ENCODE data around the gene ADARB1. TPM values are rescaled to one million over a fixed set of nuclear protein-coding genes. Genes with fewer than 3 reads are reported as not detected.

The ADARB1 gene
- total and polyA plus RNA-seq, 8 donors, result 23.8 to 53.4 (median 30.2) TPM

DNA sequence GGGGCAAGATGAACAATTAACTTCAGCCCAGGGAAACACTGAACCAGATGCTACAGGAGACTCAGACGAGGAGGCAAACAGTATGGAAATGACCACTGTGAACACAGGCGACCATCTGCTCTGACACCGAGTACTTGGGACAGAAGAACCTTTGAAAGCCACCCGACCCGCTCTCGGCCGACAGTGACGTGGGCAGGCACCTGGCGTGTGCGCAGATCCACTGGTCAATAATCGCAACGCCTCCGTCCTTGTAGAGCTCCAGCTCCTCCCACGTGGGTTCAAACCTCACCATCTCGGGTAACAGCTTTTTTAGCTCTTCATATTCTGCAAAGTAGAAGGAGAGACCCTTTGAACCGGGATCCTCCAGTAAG is 193.0 kb downstream of the ADARB1 start:
- Histone ChIP-seq H3K36me3 (peaks cover 0 to 86% of the 10 kb centered on the region in 2 donors), H3K4me3 (no peak overlapping the region), H3K27me3 (no peaks in the 10 kb centered on the region), H3K9me3 (peaks cover 0 to 13% of the 10 kb centered on the region in 2 donors), H3K4me1 (no peaks in the 10 kb centered on the region), H3K27ac (no peak overlapping the region)
- intact Hi-C loops (cut with DNase I), result loop anchor here in 1 of 2 donors (10.0 kb wide), 1 partner anchor 83 kb away; no protein-coding TSS in a partner anchor
- no peak for TF ChIP-seq CTCF (IDR thresholded peaks at IDR 0.05)
- no peak for ATAC-seq
- peak in 1 of 4 donors; percentile 11 for DNase-seq

GRCh38 chr21:45269861-45270260 is 195.5 kb downstream of the ADARB1 start:
- Histone ChIP-seq H3K9me3 (peaks cover 0 to 13% of the 10 kb centered on the region in 2 donors), H3K36me3 (peaks cover 0 to 87% of the 10 kb centered on the region in 2 donors)

DNA sequence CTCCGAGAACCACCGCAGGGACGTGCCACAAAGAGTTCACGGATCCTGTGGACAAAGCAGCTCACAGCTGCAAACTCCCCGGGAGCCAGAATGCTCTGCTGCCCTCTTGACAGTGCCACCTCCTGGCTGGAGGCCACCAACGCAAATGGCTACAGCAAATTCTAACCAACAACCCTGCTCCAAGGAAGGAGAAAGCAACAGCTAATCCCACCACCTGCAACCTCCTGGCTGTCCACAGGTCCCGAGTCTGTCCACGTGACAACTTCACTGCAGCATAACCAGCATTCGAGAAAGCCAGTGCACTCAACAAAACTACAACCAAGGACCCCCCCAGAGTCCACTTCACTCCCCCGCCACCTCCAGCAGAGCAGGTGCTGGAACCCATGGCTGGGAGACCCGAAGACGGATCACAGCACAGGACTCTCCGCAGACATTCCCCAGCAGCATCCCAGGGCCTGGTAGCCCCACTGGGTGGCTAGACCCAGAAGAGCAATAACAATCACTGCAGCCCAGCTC is 196.0 kb downstream of the ADARB1 start:
- no peaks in the 10 kb centered on the region for H3K4me1 ChIP-seq
- H3K27ac ChIP-seq, result no peak overlapping the region
- peaks cover 0 to 13% of the 10 kb centered on the region in 2 donors for H3K9me3 ChIP-seq
- ATAC-seq, result no peak
- DNase-seq, result peak in 1 of 4 donors; percentile 16
- H3K4me3 ChIP-seq, result no peak overlapping the region
- no peak for TF ChIP-seq CTCF (IDR thresholded peaks at IDR 0.05)
- intact Hi-C loops (cut with DNase I), result no loop called here
- H3K27me3 ChIP-seq, result no peaks in the 10 kb centered on the region
- peaks cover 0 to 87% of the 10 kb centered on the region in 2 donors for H3K36me3 ChIP-seq

More at GRCh38 chr21:45269861-45270260, 195.5 kb downstream of the ADARB1 start:
- DNase-seq (peak in 1 of 4 donors; percentile 13), ATAC-seq (no peak)
- no peak for TF ChIP-seq CTCF (IDR thresholded peaks at IDR 0.05)
- no peaks in the 10 kb centered on the region for H3K27me3 ChIP-seq
- no peak overlapping the region for H3K4me3 ChIP-seq
- intact Hi-C loops (cut with DNase I), result loop anchor here in 1 of 2 donors (10.0 kb wide), 1 partner anchor 85 kb away; no protein-coding TSS in a partner anchor
- H3K27ac ChIP-seq, result no peak overlapping the region
- no peaks in the 10 kb centered on the region for H3K4me1 ChIP-seq

Other genes starting within 250 kb of the ADARB1 start
- gene PTTG1IP, start 200.9 kb upstream of the ADARB1 start, total RNA-seq, result 100 to 1,000 TPM; 247 to 263 TPM
- 100 to 1,000 TPM; 195 to 240 (median 214) TPM for gene PTTG1IP, start 200.9 kb upstream of the ADARB1 start, polyA plus RNA-seq (ENCODE audit: insufficient read length in 6 of 6)
- gene ITGB2, start 153.7 kb upstream of the ADARB1 start, total RNA-seq, result 100 to 1,000 TPM; 185 to 404 TPM
- 10 to 100 TPM in 4 of 6 donors, 1 to 10 TPM in 2; 7.7 to 15.8 (median 10.5) TPM for gene ITGB2, start 153.7 kb upstream of the ADARB1 start, polyA plus RNA-seq (ENCODE audit: insufficient read length in 6 of 6)
- gene SLX9, start 134.6 kb upstream of the ADARB1 start, total RNA-seq, result 10 to 100 TPM; 16.4 to 29.6 TPM
- gene SLX9, start 134.6 kb upstream of the ADARB1 start, polyA plus RNA-seq (ENCODE audit: insufficient read length in 6 of 6), result 10 to 100 TPM; 11.5 to 19.6 (median 14.5) TPM
- gene POFUT2, start 213.3 kb downstream of the ADARB1 start, total RNA-seq, result 10 to 100 TPM; 31.6 to 35.1 TPM
- 10 to 100 TPM; 30.4 to 44.2 (median 35.5) TPM for gene POFUT2, start 213.3 kb downstream of the ADARB1 start, polyA plus RNA-seq (ENCODE audit: insufficient read length in 6 of 6)

All from left lung (tissue), 10 donors.